K562 (cell line): ENCODE data around the gene PAQR7. TPM values are rescaled to one million over a fixed set of nuclear protein-coding genes. Genes with fewer than 3 reads are reported as not detected.

Experiments used
- AFF1 ChIP-seq, 2 experiments: fragments of 450-650 bp; IDR thresholded peaks; 2 replicates each; pipeline ENCODE4 v1.6.1; 2018; ENCODE audit warnings: mild to moderate bottlenecking in 2 of 2, low read depth in 1 of 2; ENCODE audit not compliant: partially characterized antibody in 2 of 2
- CCNT2 ChIP-seq: IDR thresholded peaks from 2 replicates; pipeline ENCODE4 v1.6.1; 2011; ENCODE audit warnings: borderline replicate concordance, low read depth, mild to moderate bottlenecking, moderate library complexity, mixed read lengths, low read length; ENCODE audit not compliant: insufficient read length; ENCODE audit errors: extremely low read depth
- ESRRA ChIP-seq: fragments of 450-650 bp; IDR thresholded peaks from 2 replicates; pipeline ENCODE4 v1.6.1; 2014; ENCODE audit warnings: low read depth, mild to moderate bottlenecking, moderate library complexity, borderline replicate concordance
- FOXJ3 ChIP-seq: sonication (generic); formaldehyde crosslinking; IDR thresholded peaks from 2 replicates; pipeline ENCODE4 v1.4.0; 2020; ENCODE audit warnings: mild to moderate bottlenecking, missing genetic modification reagents
- GABPB2 ChIP-seq: fragments of 250-450 bp; sonication (Bioruptor Pico); conservative IDR thresholded peaks from 2 replicates; pipeline ENCODE4 v1.5.1; 2021; ENCODE audit warnings: mild to moderate bottlenecking
- HMG20B ChIP-seq: fragments of 250-450 bp; sonication (Bioruptor Pico); IDR thresholded peaks from 2 replicates; pipeline ENCODE4 v1.5.0; 2021; ENCODE audit warnings: mild to moderate bottlenecking
- MAX ChIP-seq: sonication (generic); formaldehyde crosslinking; IDR thresholded peaks from 2 replicates; pipeline ENCODE4 v1.9.0; 2022; ENCODE audit warnings: mild to moderate bottlenecking, missing genetic modification reagents
- MEF2A ChIP-seq: IDR thresholded peaks from 2 replicates; pipeline ENCODE4 v1.6.1; 2011; ENCODE audit warnings: low read depth, mild to moderate bottlenecking, low read length, moderate library complexity; ENCODE audit not compliant: control insufficient read depth
- RBM14 ChIP-seq: fragments of 200-400 bp; formaldehyde crosslinking; IDR thresholded peaks from 2 replicates; pipeline ENCODE4 v1.6.1; 2018; ENCODE audit warnings: low read depth, mild to moderate bottlenecking, low read length, moderate library complexity, borderline replicate concordance; ENCODE audit not compliant: insufficient read depth
- RCOR1 ChIP-seq, 2 experiments: IDR thresholded peaks; 2 replicates each; pipeline ENCODE4 v1.6.1; 2012; ENCODE audit warnings: low read depth in 2 of 2, low read length in 2 of 2, borderline replicate concordance in 1 of 2, improper control_type of control experiment in 1 of 2
- SNIP1 ChIP-seq: fragments of 450-650 bp; IDR thresholded peaks from 2 replicates; pipeline ENCODE4 v1.7.1; 2017; ENCODE audit warnings: low read depth, mild to moderate bottlenecking
- SREBF1 ChIP-seq: fragments of 150-350 bp; IDR thresholded peaks from 2 replicates; pipeline ENCODE4 v1.6.1; 2014; ENCODE audit warnings: antibody characterized with exemption, low read depth, low read length, borderline replicate concordance
- THRB ChIP-seq: fragments of 450-650 bp; formaldehyde crosslinking; conservative IDR thresholded peaks from 2 replicates; pipeline ENCODE4 v1.4.0; 2022; ENCODE audit warnings: mild to moderate bottlenecking, missing genetic modification characterization
- U2AF2 ChIP-seq: fragments of 200-400 bp; formaldehyde crosslinking; optimal IDR thresholded peaks from 2 replicates; pipeline ENCODE3; 2017; ENCODE audit warnings: low read depth, mild to moderate bottlenecking, low read length
- WHSC1 ChIP-seq: IDR thresholded peaks from one replicate; pipeline ENCODE4 v1.6.1; 2012; ENCODE audit warnings: low read length, control low read depth, inconsistent platforms
- XRCC5 ChIP-seq: fragments of 200-400 bp; formaldehyde crosslinking; IDR thresholded peaks from 2 replicates; pipeline ENCODE4 v1.6.1; 2017; ENCODE audit warnings: low read depth, mild to moderate bottlenecking, low read length
- ZBED1 ChIP-seq: IDR thresholded peaks from 2 replicates; pipeline ENCODE4 v1.6.1; 2014
- polyA plus RNA-seq, 8 experiments: library from polyadenylated mRNA; depleted of rRNA in 4 of 8; stranded (reverse) in 5 of 8; unstranded in 3 of 8; fragments of >200 nt; fragmentation: Nextera tagmentation in 2 of 8; fragmentation: Illumina TruSeq in 1 of 8; extraction: Ambion mirVana in 2 of 8; extraction: Trizol in 1 of 8; gene quantifications; 2 replicates each; pipeline versions ENCODE4 v1.2.1 to v1.2.3, GENCODE V29; 2011 to 2014; ENCODE audit warnings: inconsistent platforms in 1 of 8, missing spikeins in 1 of 8
- total RNA-seq, 7 experiments: library from RNA; depleted of rRNA in 6 of 7; stranded (reverse); fragments of >200 nt in 6 of 7; fragmentation: Illumina TruSeq in 2 of 7; extraction: Trizol in 2 of 7; gene quantifications; 2 replicates each; pipeline versions ENCODE4 v1.2.1 to v1.2.3, GENCODE V29; 2011 to 2021; ENCODE audit warnings: low replicate concordance in 1 of 7
- TF ChIP-seq, protein P1 (sequence below): fragments of 250-450 bp; sonication (Bioruptor Pico); IDR thresholded peaks from 2 replicates; pipeline ENCODE4 v1.9.0; 2021; ENCODE audit warnings: mild to moderate bottlenecking, inconsistent platforms

The PAQR7 gene
- total and polyA plus RNA-seq, 9 of the 15 experiments (the other 6 are each of a cell fraction or from before 2014, with no cell fraction given) = 1.1 to 5.2 (median 2.6) TPM

DNA sequence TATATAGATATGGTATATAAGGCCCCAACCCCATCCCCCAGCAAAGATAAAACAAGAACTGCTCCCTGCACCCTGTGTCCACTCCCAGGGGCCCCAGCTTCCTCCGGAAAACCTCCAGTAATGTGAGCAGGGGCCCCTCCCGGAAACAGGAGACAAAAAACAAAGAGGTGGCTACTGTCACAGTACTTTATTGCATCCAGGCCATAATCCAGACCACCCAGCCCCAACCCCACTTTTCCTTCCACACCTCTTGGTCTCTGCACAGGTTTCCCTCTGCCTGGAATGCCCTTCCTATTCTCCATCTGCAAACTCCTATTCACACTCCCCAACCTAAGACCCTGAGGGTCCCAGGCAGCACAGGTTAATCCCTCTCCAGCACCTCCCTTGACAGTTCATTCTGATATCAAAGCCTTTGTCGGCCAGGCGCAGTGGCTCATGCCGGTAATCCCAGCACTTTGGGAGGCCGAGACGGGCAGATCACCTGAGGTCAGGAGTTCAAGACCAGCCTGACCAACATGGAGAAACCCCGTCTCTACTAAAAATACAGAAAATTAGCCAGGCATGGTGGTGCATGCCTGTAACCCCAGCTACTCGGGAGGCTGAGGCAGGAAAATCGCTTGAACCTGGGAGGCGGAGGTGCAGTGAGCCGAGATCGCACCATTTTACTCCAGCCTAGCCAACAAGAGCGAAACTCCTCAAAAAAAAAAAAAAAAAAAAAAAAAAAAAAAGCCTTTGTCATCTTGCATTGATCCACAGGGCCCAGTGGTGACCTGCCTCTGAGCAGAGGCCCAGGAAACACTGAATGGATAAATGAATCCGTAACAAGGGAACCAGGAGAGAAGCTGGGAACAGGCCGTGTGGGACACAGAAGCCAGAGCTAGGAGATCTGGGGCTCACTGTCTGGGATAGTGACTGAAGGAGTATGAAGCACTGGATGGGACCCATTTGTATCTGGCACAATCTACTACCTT, 13.9 kb downstream of the PAQR7 start (continued):
- TF ChIP-seq RBM14 = no peak
- TF ChIP-seq THRB (CRISPR knock-in tag) = no peak
- TF ChIP-seq CCNT2 = no peak
- TF ChIP-seq, protein P1, sequence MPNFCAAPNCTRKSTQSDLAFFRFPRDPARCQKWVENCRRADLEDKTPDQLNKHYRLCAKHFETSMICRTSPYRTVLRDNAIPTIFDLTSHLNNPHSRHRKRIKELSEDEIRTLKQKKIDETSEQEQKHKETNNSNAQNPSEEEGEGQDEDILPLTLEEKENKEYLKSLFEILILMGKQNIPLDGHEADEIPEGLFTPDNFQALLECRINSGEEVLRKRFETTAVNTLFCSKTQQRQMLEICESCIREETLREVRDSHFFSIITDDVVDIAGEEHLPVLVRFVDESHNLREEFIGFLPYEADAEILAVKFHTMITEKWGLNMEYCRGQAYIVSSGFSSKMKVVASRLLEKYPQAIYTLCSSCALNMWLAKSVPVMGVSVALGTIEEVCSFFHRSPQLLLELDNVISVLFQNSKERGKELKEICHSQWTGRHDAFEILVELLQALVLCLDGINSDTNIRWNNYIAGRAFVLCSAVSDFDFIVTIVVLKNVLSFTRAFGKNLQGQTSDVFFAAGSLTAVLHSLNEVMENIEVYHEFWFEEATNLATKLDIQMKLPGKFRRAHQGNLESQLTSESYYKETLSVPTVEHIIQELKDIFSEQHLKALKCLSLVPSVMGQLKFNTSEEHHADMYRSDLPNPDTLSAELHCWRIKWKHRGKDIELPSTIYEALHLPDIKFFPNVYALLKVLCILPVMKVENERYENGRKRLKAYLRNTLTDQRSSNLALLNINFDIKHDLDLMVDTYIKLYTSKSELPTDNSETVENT = no peak
- 0 out of 2 replicates have a peak, but pooled peaks have one; percentile 51 for TF ChIP-seq ZBED1
- no peak for TF ChIP-seq SREBF1
- TF ChIP-seq ESRRA = no peak
- no peak for TF ChIP-seq U2AF2
- TF ChIP-seq FOXJ3 (CRISPR knock-in tag) = no peak
- TF ChIP-seq GABPB2 (CRISPR knock-in tag) = no peak
- no peak for TF ChIP-seq WHSC1
- TF ChIP-seq RCOR1 (IDR thresholded peaks at IDR 0.05; ENCODE audit: borderline replicate concordance in 1 of 2, low read depth in 2 of 2, low read length in 2 of 2) = peak in 1 of 2 experiments; percentile 53; a peak in 2 of 4 replicates
- peak; percentile 55 to 69 for TF ChIP-seq AFF1 (IDR thresholded peaks at IDR 0.05; ENCODE audit: low read depth in 1 of 2, partially characterized antibody in 2 of 2)
- TF ChIP-seq XRCC5 = 0 out of 2 replicates have a peak, but pooled peaks have one; percentile 22
- no peak for TF ChIP-seq MEF2A
- TF ChIP-seq HMG20B (CRISPR knock-in tag) = no peak
- TF ChIP-seq SNIP1 = no peak
- TF ChIP-seq MAX = peak; percentile 5; the same call in 1 of the 2 replicates
